Measurements from ENCODE around the gene RNF130.
"Not testable (repeated sequence)": the region's sequence is repeated elsewhere in the genome, so short reads cannot be mapped to it uniquely, and the experiment has no call there.

The RNF130 gene

GRCh38 chr5:180013678-180014077 lies 57.9 kb downstream of the RNF130 start:
- DNase-seq = no peak

GRCh38 chr5:180012316-180012715 lies 59.2 kb downstream of the RNF130 start:
- no peak for DNase-seq

GRCh38 chr5:180010636-180011035 lies 60.9 kb downstream of the RNF130 start:
- DNase-seq = no peak

- no peak for DNase-seq
These were observed 62.0 kb downstream of the RNF130 start for GRCh38 chr5:180009581-180009980.

GRCh38 chr5:180008433-180008832 lies 63.1 kb downstream of the RNF130 start:
- no peak for DNase-seq

GRCh38 chr5:180007582-180007981 lies 64.0 kb downstream of the RNF130 start:
- no peak for DNase-seq

GRCh38 chr5:180006141-180006540 lies 65.4 kb downstream of the RNF130 start:
- no peak for DNase-seq

GRCh38 chr5:180003127-180003526 lies 68.4 kb downstream of the RNF130 start:
- no peak for DNase-seq

- no peak for DNase-seq
These were observed 69.8 kb downstream of the RNF130 start for GRCh38 chr5:180001742-180002141.

- no peak for DNase-seq
These were observed 70.4 kb downstream of the RNF130 start for GRCh38 chr5:180001136-180001535.

GRCh38 chr5:179998485-179998884 lies 73.1 kb downstream of the RNF130 start:
- DNase-seq = no peak

GRCh38 chr5:179994583-179995323 lies 76.8 kb downstream of the RNF130 start:
- DNase-seq = no peak

GRCh38 chr5:179992855-179993254 lies 78.7 kb downstream of the RNF130 start:
- not testable (repeated sequence) for DNase-seq

GRCh38 chr5:179991106-179991505 lies 80.5 kb downstream of the RNF130 start:
- DNase-seq = no peak

GRCh38 chr5:179990525-179990924 lies 81.0 kb downstream of the RNF130 start:
- DNase-seq = not testable (repeated sequence)

GRCh38 chr5:179986328-179986727 lies 85.2 kb downstream of the RNF130 start:
- no peak for DNase-seq

- DNase-seq = no peak
These were observed 89.9 kb downstream of the RNF130 start for GRCh38 chr5:179981636-179982035.

- DNase-seq = no peak
These were observed 90.8 kb downstream of the RNF130 start for GRCh38 chr5:179980767-179981166.

GRCh38 chr5:179978792-179979191 lies 92.8 kb downstream of the RNF130 start:
- no peak for DNase-seq

GRCh38 chr5:179975713-179976134 lies 95.8 kb downstream of the RNF130 start:
- DNase-seq = no peak

- no peak for DNase-seq
These were observed 96.4 kb downstream of the RNF130 start for GRCh38 chr5:179974946-179975712.

- no peak for DNase-seq
These were observed 97.2 kb downstream of the RNF130 start for GRCh38 chr5:179974246-179974945.

GRCh38 chr5:179973391-179973790 lies 98.2 kb downstream of the RNF130 start:
- DNase-seq = no peak

GRCh38 chr5:179969110-179969509 lies 102.4 kb downstream of the RNF130 start:
- no peak for DNase-seq

All from activated CD4-positive, alpha-beta T cell treated with anti-CD3 and anti-CD28 coated beads, Interleukin-2, amount 50 U/mL, for 4 hours (primary cell).